M059J (cell line): Measurements from ENCODE around the gene RPS10. TPM values are rescaled to one million over a fixed set of nuclear protein-coding genes. Genes with fewer than 3 reads are reported as not detected.
"Not testable (repeated sequence)": the region's sequence is repeated elsewhere in the genome, so short reads cannot be mapped to it uniquely, and the experiment has no call there.

Source experiments
- DNase-seq: peaks from one replicate; pipeline ENCODE4 v3.0.0-alpha.2; 2012; ENCODE audit warnings: low read depth
- total RNA-seq: library from RNA; depleted of rRNA; stranded (reverse); fragments of >200 nt; shearing (Covaris generic); gene quantifications from 2 replicates; pipeline ENCODE4 v1.2.3, GENCODE V29; 2014; rRNA removed

Gene RPS10
- total RNA-seq, 1 experiment from 2014 or later: 3,564 TPM

GRCh38 chr6:34373511-34373910 lies 52.4 kb downstream of the RPS10 start:
- DNase-seq: no peak

- not testable (repeated sequence) for DNase-seq
Observed at GRCh38 chr6:34371865-34372264, 54.0 kb downstream of the RPS10 start.

- DNase-seq: no peak
Observed at GRCh38 chr6:34370361-34370760, 55.5 kb downstream of the RPS10 start.

- no peak for DNase-seq
Observed at GRCh38 chr6:34369385-34369784, 56.5 kb downstream of the RPS10 start.

Other genes starting within 250 kb of the RPS10 start
- 124 and 169 TPM in 2 replicates for gene HMGA1, start 189.2 kb downstream of the RPS10 start, total RNA-seq
- 50.5 and 73.3 TPM in 2 replicates for gene SMIM29, start 177.1 kb downstream of the RPS10 start, total RNA-seq
- 11.8 and 18.3 TPM in 2 replicates for gene NUDT3, start 33.4 kb downstream of the RPS10 start, total RNA-seq
- 0.20 TPM in 1 of 2 replicates, not detected in the other for gene PACSIN1, start 40.0 kb upstream of the RPS10 start, total RNA-seq
- gene SPDEF, start 130.3 kb upstream of the RPS10 start, total RNA-seq: not detected in 2 replicates